Measurements from ENCODE around the gene RPTOR.
A peak's percentile ranks its signal among the peaks of the same experiment; 100 is the strongest.
"Not testable (repeated sequence)": the region's sequence is repeated elsewhere in the genome, so short reads cannot be mapped to it uniquely, and the experiment has no call there.

RPTOR gene

DNA sequence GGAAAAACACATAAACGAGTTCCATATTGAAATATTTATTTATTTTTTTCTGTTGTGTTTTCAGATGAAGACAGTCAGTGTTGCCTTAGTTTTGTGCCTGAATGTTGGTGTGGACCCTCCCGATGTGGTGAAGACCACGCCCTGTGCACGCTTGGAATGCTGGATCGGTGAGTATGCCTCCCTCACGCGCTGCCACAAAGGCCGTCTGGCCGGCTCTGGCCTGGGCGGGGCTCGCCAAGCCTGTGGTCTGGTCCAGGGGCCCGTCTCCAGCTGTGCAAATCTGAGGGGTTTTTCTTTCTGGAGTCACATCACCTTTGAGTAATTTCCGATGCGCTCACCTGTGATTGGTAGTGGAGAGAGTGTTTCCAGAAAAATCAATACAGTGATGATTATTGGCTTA lies 81.0 kb downstream of the RPTOR start:
- TF ChIP-seq, protein P1, sequence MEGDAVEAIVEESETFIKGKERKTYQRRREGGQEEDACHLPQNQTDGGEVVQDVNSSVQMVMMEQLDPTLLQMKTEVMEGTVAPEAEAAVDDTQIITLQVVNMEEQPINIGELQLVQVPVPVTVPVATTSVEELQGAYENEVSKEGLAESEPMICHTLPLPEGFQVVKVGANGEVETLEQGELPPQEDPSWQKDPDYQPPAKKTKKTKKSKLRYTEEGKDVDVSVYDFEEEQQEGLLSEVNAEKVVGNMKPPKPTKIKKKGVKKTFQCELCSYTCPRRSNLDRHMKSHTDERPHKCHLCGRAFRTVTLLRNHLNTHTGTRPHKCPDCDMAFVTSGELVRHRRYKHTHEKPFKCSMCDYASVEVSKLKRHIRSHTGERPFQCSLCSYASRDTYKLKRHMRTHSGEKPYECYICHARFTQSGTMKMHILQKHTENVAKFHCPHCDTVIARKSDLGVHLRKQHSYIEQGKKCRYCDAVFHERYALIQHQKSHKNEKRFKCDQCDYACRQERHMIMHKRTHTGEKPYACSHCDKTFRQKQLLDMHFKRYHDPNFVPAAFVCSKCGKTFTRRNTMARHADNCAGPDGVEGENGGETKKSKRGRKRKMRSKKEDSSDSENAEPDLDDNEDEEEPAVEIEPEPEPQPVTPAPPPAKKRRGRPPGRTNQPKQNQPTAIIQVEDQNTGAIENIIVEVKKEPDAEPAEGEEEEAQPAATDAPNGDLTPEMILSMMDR (conservative IDR thresholded peaks at IDR 0.05; ENCODE audit: low read depth): no peak
- DNase-seq (ENCODE audit: low spot score): no peak
- 0 out of 2 replicates have a peak overlapping the region, but pooled peaks have one; percentile 11 for H3K27ac ChIP-seq
- CTCF ChIA-PET: interaction anchor here (0.6 kb wide), 1 partner anchor 198 kb away, joined by 4 read pairs; no protein-coding TSS in a partner anchor
- POLR2A ChIA-PET (ENCODE audit: low non-redundant PET): no interaction called here

DNA sequence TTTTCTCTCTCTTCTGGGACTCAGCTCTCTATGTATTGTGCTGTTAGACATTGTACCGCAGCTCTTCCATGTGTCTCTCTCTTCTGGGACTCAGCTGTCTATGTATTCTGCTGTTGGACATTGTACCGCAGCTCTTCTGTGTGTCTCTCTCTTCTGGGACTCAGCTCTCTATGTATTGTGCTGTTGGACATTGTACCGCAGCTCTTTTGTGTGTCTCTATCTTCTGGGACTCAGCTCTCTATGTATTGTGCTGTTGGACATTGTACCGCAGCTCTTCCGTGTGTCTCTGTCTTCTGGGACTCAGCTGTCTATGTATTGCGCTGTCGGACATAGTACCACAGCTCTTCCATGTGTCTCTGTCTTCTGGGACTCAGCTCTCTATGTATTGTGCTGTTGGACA lies 84.2 kb downstream of the RPTOR start:
- CTCF ChIA-PET; POLR2A ChIA-PET (ENCODE audit: low non-redundant PET); H3K27ac ChIP-seq; DNase-seq (ENCODE audit: low spot score): not testable (repeated sequence)

DNA sequence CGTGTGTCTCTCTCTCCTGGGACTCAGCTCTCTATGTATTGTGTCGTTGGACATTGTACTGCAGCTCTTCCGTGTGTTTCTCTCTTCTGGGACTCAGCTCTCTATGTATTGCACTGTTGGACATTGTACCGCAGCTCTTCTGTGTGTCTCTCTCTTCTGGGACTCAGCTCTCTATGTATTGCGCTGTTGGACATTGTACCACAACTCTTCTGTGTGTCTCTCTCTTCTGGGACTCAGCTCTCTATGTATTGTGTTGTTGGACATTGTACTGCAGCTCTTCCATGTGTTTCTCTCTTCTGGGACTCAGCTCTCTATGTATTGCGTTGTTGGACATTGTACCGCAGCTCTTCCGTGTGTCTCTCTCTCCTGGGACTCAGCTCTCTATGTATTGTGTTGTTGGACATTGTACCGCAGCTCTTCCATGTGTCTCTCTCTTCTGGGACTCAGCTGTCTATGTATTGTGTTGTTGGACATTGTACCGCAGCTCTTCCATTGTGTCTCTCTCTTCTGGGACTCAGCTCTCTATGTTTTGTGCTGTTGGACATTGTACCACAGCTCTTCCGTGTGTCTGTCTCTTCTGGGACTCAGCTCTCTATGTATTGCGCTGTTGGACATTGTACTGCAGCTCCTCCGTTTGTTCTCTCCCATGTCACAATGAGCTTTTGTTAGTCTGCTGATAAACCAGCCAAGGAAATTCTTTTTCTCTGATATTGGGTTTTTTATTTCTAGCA lies 84.8 kb downstream of the RPTOR start:
- DNase-seq (ENCODE audit: low spot score): no peak
- no peak overlapping the region for H3K27ac ChIP-seq
- POLR2A ChIA-PET (ENCODE audit: low non-redundant PET): no interaction called here
- TF ChIP-seq, protein P1 (conservative IDR thresholded peaks at IDR 0.05; ENCODE audit: low read depth): no peak
- CTCF ChIA-PET: interaction anchor here (0.5 kb wide), 1 partner anchor 117 kb away, joined by 3 read pairs; no protein-coding TSS in a partner anchor

DNA sequence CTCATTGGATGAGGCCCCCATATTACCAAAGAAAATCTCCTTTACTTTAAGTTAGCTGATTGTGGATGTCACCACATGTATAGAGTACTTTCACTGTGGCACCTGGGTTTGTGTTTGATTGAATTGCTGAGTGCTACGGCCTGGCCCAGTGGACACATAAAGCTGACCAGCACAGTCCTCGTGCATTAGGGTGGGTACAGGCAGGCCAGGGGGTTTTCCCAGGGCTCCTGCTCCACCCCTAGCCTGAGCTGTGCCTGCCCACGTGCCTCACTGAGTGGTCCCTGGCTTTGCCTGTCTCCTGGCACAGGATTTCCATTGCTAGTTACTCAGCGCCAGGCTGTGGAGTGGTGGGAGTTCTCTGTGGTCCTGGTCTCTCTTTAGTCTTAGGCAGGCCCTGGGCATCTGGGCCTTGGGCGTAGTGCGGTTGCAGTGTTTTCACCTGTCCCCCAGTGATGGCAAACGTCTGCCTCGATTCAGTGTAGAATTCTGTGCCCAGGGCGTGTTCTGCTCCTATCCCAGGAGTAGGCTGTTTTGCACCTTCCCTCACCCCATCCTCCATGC lies 86.0 kb downstream of the RPTOR start:
- POLR2A ChIA-PET (ENCODE audit: low non-redundant PET): no interaction called here
- CTCF ChIA-PET: no interaction called here
- no peak for DNase-seq (ENCODE audit: low spot score)
- H3K27ac ChIP-seq: 0 out of 2 replicates have a peak overlapping the region, but pooled peaks have one; percentile 4
- TF ChIP-seq, protein P1 (conservative IDR thresholded peaks at IDR 0.05; ENCODE audit: low read depth): no peak

DNA sequence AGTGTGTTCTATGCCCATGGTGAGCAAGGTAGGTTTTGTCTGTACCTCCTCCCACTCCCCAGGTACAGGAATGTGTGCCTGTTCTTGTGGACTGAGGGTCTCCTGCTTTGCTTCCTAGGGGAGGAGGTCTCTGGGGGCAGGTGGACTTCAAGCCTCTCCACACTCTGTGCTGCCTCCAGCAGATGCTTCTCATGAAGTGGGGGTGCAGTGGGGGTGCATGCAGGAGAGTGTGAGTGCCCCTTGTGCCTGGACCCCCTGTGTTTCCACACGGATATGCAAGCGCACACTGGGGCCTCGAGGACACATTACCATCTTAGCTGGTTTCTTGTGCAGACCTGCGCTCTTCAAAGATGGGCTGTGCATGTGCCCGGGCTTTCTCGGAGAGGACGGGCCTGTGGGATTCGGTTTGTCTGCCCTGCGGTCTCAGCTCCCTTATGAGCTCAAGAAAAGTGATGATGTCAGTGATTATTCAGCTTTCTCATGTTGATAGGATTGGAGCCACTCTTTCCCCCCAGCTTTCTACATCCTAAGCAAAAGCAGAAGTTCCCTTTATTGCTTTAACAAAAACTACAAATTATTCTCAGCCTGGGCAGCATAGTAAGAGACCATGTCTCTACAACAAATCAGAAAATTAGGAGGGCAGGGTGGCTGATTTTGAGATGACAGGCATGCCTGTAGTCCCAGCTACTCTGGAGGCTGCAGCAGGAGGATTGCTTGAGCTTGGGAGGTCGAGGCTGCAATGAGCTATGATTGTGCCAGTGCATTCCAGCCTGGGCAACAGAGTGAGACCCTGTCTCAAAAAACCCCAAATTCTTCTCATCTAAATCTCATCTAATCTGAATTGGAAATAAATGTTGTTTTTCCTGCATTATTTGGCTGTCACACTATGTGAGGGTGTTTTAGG lies 86.8 kb downstream of the RPTOR start:
- no peak for DNase-seq (ENCODE audit: low spot score)
- CTCF ChIA-PET: interaction anchor here (0.6 kb wide), 1 partner anchor 527 kb away, joined by 4 read pairs; no protein-coding TSS in a partner anchor
- peak overlapping the region; percentile 5 for H3K27ac ChIP-seq
- TF ChIP-seq, protein P1 (conservative IDR thresholded peaks at IDR 0.05; ENCODE audit: low read depth): no peak
- POLR2A ChIA-PET (ENCODE audit: low non-redundant PET): no interaction called here

DNA sequence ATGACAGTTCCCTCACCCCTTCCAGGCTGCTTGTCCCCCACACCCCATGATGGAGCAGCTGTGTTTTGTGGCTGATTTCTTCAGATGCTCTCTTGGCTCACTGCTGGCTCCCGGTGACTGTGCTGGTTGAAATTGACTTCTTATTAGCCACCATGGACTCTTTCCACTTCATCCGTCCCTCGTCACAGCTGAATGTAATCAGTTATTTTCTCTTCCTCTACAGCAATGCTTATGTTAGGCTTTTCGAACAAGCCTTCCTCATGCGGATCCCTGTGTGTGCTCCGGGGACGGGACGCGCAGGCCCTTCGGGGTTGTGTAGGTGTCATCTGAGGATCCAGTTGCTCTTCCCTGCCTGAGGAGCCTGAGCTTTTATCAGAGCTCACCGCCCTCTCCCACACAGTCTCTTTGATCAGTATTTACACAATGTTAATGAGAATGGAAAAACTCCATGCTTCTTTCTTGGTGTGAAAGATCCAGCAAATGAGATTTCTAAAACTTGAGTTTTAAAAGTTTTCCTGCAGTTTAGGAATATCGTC lies 87.5 kb downstream of the RPTOR start:
- TF ChIP-seq, protein P1 (conservative IDR thresholded peaks at IDR 0.05; ENCODE audit: low read depth): no peak
- H3K27ac ChIP-seq: peak overlapping the region; percentile 5
- ChIA-PET CTCF (no interaction called here), POLR2A (ENCODE audit: low non-redundant PET) (no interaction called here)
- no peak for DNase-seq (ENCODE audit: low spot score)

Data from RWPE1 (cell line).